GM19455 (cell line): Measurements from ENCODE around the gene GPER1.
"Not testable (repeated sequence)": the region's sequence is repeated elsewhere in the genome, so short reads cannot be mapped to it uniquely, and the experiment has no call there.

ENCODE experiments used
- ATAC-seq: cut with Tn5 transposase; IDR thresholded peaks from one replicate; pipeline ENCODE4 v1.9.1; 2021; ENCODE audit not compliant: unreplicated experiment

The GPER1 gene

DNA sequence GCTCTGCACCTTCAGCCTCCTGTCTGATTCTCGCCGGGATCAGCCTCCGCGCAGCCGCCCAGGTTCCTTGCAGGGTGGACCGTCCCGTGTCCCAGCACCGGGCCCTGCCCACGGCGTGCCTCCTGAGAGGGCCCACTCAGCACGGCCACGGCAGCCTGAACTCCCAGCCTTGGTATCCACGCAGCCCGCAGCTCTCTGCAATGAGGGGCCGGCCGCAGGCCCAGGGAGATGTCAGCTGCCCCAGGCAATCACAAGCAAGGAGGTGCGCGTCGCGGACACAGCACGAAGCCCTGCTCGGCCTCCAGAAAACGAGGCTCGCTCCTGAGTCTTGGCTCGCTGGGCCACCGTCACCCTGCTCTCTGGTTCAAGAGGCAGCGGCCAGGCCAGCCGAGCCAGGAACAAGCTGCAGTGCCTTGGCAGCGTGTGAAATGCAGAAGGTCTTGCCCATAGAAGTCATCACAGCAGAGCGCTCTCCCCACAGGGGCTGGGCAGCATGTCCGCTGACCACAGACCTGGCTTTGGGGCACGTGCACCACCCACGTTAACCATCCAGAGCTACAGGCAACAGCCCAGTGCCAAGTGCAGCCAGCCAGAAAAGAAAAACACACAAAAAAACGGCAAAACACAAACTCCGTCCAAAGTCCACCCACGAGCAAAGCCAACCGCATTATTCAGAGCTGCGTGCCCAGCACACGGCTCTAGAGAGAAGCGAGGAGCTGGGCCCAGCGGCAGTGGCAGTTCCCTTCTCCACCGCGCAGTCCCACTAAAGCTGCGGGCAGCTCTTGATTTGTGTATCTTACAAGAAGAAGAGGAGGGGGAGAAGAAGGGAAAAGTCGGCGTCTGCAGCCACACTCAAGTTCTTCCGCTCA is 13.9 kb downstream of the GPER1 start:
- no peak for ATAC-seq

DNA sequence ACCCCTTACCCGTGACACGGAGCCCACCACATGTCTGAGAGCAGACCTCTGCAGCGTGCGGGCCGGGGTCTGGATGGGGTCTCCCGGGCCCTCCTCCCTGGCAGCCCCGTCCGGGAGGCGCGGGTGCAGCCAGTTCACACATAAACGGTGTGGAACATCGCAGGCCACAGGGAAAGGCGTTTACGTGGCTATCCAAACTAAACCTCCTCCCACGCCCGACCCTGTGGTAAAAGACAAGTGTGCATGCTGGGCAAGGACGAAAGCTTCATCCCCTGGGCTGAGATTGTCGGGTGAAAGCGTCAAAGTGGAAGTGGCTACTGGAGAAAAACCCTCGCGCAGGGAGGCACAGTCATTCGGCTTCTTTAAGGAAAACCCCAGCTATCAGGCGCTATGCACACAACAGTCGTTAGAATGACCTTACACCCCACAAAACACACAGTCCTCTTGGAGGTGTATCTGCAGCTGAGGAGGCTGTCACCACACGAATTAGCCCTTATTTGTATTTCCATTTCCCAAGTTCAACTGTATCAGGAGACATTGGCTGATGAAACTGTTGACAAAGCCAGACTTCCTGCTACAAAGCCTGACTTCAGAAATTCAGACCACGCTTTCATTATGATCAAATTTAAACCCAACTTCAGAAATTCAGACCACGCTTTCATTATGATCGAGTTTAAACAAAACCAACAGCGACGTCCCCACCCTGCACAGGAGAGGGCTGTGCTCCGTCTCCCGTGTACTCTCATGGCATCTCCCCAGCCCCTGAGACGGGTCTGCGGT is 15.3 kb downstream of the GPER1 start:
- no peak for ATAC-seq

DNA sequence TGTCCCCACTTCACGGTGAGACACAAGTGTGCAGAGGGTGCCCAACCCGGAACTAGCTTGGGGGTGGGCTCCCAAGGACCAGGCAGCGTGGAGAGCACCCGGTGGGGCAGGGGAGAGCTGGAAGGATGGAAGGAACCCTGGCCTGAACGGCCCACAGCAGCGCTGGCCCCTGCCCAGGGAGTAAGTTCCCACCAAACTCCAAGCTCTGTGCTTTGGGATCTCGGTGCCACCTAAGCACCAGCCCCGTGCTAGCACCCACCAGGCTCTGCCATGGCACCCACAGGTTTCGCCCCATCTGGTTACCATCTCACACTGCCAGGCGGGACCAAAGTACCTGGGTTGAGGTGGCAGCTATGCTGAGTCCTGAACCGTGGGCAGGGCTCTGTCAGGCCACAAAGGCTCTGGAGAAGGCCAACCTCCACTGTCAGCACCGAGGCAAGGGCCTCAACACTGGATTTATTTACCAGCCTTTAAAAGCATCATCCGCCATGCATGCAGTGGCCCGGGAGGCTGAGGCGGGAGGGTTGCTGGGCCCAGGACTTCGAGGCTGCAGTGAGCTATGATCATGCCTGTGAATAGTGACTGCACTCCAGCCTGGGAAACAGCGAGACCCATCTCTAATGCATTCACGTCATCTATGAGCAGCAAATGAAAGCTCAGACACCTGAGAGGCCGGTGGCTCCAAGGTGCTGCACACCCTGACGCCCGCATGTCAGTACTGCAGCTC is 16.0 kb downstream of the GPER1 start:
- ATAC-seq = no peak

DNA sequence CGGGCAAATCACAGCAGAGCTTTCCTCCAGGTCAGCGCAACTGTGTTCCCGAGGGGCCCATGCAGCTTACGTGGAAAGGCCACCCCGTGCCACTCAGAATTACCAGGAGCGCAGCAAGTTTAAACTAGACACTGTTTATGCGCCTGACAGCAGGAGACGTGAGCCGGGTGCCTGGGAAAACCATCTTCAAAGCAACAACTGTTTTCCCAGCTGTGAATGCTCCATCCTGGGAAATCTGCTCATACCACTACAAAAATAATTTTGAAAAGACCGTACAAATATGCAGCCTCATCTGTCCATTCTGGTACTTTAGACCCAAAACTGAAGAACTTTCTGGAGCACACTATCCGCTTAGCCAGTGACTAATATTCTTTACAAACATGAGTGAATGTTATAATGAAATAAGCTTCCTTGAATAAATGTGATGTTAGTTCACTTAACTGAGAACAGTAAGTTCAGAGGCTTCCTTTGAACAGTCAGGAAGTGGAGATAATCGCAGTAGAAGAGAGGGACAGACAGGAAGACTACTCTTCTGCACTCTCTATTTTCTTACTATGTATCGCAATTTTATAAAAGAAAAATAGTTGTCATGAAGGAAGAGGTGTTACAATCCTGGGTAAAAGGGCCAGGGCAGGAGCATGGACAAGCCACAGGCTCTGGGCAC is 16.7 kb downstream of the GPER1 start:
- ATAC-seq = no peak

DNA sequence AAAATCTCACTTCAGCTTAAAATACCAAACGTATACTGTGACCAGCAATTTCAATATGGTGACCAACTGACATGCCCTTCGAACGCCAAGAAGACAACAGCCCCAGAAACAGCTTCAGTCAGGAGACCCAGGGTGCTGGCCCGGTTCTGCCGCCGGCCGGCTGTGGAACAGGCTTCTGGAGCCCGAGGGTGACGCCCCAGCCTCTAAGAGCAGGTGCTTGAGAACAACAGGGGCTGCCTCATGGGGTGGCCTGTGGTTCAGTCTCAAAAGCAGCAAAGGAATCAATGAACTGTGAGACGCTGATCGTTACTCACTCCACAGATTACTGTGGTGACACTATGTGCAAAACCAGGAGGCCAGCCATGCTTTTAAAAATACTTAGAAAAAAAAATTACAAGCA is 17.3 kb downstream of the GPER1 start:
- no peak for ATAC-seq

DNA sequence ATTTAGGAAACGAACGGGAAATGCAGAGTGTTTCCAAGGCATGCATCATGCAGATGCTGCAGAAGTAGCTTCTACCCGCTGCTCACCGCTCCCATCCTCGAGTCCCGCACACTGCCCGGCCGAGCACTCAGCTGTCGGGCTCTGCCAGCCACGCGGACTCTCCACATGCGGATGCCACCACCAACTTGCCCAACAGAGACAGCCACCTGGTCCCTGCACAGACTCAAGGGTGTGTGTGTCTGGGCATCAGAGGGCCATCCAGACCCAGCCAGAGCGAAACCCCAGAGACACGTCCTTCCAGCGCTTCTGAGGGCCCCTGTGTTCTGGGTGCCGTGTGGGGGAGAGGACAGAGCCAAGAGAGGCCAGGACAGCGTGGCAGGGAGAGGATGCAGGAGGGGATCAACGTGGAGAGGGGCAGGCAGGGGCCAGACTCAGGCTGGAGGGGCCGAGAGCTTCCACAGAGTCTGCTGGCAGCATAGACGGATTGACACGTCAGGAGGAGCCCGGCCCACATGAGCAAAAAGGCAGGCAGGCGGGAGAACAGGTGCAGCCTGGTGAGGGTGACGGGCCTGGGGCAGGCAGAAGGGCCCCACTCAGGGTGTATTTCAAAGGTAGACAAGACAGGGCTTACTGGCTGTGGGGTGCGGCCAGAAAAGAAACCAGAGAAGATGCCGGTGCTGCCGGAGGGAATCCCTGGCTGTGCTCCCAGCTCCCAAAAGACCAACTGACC is 18.3 kb downstream of the GPER1 start:
- no peak for ATAC-seq

DNA sequence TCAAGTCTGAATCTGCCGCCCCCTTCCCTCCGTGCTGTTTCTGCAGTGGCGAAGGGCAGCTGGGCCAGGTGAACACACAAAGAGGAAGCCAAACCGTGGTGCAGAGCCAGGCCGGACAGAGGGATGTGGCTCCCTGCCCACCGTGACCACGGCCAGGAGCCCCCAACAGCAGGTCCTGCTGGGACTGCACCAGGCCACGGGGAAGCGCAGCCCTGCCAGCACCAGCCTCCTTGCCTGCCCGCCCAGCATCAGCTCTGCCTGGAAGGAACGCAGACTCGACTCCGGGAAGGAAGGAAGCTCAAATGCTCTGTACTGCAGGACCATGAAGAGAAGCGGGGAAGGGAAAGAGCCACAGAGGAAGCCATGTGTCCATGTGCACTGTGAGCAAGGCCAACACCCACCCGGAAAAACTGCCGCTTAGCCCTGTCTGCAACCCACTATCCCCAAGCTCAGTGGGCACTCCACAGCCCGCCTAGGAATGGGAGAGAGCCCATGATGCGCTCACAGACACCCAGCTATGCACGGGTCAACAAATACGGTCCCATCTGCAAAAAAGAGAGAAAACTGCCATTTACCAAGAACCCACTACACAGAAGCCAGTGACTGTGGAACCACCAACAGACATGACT is 19.0 kb downstream of the GPER1 start:
- ATAC-seq = no peak

DNA sequence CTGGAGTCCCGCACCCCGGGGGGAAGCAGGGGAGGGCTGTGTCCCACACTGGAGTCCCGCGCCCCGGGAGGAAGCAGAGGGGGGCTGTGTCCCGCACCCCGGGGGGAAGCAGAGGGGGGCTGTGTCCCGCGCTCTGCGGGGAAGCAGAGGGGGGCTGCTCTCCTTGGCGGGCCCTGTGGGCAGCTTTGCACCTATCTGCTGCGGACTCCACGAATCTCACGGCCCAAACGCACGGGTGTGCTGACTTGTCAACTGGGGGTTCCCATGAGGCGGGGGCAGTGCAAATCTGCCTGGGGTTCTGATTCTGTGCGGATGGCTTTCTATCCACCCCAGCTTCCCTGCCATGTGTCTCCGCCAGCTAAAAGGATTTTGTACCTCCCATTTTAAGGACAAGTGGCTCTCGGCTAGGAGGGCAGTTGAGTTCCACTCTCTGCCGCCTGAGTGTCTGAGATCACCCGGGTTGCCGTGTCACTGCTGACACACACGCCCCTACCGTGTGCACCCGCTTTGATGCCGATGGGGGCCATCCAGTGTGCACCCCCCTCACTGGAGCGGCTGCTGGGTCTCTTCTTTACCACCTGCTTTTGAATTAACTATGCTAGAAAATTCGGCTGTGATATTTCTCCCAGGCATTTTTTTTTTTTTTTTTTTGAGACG is 20.5 kb downstream of the GPER1 start:
- ATAC-seq = no peak

DNA sequence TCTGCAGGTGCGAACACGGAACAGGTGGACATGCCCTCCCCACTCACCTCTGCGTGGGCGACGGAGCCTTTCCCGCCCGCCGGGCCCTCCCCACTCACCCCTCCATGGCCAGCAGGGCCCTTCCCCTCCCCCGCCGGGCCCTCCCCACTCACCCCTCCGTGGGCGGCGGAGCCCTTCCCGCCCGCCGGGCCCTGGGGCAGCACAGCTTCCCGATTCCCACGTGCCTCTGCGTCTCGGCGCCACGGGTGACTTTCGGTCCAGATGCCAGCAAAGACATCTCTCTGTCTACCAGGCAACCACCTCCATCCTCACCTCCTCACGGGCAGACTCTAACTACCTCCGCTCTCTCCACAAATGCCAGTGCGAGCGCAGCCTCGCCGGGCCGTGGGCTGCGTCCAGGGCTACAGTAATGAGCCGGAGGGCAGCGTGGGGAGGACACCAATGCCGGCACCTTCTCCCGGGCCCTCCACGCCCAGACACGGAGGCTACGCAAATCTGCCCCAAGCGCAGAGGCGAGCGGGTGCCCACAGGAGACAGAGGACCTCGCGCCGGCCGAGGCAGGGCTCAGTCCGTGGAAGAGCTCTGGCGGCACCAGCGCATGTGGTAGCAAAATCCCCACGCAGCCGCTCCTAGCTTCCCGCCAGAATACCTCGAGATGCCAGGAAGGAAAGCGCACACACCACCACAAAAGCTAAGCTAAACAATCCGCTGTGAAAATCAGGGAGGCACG is 21.8 kb downstream of the GPER1 start:
- no peak for ATAC-seq

DNA sequence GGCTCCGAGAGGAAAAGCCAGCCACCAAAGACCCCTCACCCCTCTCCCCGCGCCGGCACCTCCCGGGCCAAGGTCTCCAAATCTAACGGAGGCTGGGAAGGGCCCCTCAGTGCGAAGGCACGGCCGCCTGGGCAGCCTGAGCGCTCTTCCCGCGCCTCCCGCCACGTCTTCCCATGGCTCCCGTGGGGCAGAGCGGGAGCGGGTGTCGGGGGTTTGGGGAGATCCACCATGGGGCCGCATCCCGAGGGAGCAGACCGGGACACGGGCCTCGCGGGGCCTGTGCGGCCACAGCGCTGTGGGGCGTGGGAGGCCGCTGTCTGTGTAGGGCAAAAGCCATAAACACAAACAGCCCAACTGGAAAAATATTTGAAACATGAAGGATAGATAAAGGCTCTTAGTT is 22.4 kb downstream of the GPER1 start:
- ATAC-seq = no peak

DNA sequence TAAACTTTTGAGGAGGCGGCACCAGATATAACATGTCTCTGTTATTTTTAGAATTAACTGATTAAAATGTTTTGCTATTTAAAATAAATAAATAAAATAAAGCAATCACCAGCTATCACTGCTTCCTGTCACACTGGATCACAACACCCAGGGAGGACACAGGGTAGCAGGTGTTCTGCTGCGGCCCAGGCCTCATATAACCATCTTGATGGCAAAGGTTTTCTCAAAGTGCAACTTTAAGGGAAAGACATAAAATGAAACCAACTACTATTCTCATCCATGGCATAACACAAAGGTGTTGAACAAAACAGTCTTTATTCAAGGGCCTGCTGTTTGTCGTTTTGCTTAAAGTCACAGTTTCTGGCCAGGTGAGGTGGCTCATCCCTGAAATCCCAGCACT is 23.2 kb downstream of the GPER1 start:
- ATAC-seq = no peak

DNA sequence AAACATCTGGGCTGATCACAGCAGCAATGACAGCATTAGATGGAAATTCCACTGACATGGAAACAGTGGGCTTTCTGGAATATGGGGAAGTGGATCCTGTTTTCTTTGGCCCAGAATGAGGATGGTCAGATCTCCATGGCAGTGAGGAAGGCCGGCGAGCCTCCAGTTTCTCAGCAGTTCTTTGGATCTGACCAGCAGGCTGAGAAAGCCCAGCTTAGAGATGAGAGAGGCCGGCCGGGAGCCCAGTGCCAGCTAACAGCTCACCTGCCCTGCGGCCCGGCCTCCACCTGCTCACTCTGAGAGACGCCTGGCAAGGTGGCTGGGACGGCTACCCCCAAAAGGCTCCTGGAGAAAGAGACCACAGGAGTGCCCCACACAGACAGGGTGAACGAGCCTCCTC is 24.2 kb downstream of the GPER1 start:
- ATAC-seq = no peak

DNA sequence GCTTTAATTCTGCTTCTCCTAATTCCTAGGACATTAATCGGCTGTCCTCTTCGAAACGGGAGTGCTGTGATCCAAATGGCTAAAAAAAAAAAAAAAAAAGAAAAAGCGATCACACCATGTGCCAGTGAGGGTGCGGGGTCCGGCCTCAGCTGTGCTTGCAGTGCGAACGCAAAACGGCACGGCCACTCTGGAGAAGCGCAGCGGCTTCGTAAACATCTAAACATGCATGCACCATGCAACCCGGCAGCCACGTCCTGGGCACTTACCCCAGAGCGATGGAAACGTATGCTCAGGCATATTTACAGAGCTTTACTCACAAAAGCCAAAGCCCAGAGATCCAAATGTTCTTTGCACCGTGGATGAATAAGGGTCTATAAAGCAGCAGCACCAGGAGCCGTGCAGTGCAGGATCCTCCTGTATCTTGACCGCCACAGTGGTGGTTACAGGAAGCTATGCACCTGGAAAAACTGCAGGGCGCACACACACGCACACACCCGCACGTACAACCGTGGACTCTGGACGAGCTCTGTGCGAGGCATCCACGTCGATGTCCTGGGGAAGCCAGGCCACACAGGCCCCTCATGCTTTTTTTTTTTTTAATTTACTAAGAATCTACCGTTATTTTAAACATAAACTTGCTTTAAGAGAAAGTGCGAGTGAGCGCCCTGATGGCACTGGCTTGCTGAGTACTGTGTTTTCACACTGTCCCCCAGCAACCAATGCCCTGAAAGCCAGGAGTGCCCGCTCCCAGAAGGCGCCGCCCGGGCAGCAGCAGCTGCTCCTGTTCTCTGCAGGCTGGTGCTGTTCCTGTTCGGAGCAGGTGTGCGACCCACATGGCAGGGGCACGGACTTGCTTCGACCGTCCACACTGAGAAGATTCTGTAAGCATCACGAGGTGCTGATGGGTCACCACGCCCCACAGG is 25.0 kb downstream of the GPER1 start:
- ATAC-seq = no peak

DNA sequence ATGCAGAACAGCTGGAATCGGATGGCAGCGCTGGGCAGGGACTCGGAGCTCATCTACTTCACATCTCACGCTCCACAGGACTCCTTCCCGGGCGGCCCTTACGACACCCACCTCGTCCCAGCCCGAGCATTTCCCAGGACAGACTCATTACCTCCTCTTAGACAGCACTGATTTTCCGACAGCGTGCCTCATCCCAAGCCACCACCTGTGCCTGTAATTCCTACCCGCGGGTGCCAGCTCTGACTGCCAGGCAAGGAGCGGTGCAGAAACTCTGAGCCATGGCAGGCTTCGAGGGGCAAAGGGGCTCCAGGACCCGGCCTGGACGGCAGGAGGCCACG is 25.6 kb downstream of the GPER1 start:
- no peak for ATAC-seq

DNA sequence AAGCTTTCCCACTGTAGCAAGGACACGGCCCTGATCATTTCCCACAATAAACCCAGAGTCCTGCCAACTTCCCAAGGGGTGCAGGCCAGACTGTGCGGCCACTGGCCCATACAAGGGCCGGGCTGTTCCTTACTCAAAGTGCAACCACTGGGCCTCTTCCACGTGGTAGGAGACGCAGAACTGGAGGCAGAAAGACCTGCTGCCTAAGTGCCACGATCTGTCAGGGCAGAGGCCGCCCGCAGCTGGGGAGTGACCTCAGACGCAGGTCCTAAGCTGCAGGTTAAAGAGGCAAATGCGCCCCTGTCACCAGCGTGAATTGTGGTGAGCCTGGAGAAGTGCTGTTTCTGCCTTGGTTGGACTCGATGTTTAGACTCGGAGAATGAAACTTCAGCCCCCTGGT is 26.2 kb downstream of the GPER1 start:
- no peak for ATAC-seq

DNA sequence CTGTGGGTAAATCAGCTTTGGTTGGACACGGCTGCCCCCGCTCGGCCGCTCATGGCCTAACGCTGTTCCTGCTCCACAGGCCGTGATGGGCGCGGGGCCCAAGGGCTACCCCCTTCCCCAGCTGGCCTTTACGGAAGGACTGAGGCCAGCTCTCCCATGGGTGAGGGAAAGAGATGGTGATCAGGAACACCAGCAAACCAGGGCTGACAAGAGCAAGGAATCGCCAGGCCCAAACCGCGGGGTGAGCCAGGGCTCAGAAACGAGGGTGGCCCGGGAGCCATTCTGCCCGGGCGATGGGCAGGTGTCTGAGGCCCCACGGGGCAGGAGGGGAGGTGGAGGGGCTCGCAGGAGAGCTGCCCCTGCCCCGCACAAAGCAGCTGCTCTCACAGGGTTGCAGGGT is 26.6 kb downstream of the GPER1 start:
- no peak for ATAC-seq

DNA sequence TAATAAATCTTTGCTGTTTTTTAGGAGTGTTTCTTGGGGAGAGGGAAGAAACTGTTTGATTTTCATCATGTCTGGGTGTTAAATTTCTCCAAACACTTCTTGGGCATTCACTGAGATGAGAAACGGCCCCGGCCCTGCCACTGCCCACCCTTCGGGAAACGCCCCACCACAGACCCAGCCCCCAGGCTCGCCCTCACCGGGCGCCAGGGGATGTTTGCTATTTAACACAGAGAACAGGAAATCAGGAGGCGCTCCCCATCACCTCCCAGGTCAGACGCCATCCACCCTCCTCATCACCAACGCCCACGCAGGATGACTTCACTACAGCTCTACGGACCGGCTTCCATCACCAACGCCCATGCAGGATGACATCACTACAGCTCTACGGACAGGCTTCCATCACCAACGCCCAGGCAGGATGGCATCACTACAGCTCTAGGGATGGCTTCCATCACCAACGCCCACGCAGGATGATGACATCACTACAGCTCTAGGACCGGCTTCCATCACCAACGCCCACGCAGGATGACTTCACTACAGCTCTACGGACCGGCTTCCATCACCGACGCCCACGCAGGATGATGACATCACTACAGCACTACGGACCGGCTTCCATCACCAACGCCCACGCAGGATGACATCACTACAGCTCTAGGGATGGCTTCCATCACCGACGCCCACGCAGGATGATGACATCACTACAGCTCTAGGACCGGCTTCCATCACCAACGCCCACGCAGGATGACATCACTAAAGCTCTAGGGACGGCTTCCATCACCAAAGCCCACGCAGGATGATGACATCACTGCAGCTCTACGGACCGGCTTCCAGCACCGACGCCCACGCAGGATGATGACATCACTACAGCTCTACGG is 27.5 kb downstream of the GPER1 start:
- ATAC-seq = not testable (repeated sequence)
